NCI-H187 treated with DMSO at 0.1 percent for 48 hours (cell line): Measurements from ENCODE around the gene EAF1.
"Not testable (repeated sequence)": the region's sequence is repeated elsewhere in the genome, so short reads cannot be mapped to it uniquely, and the experiment has no call there.

Experiments used
- DNase-seq: peaks from one replicate; lab custom pipeline; 2025; lab: John Stamatoyannopoulos, UW

Gene EAF1

GRCh38 chr3:15405448-15406050 lies 21.8 kb upstream of the EAF1 start:
- no peak for DNase-seq

GRCh38 chr3:15409239-15409638 lies 18.2 kb upstream of the EAF1 start:
- no peak for DNase-seq

GRCh38 chr3:15409774-15410173 lies 17.6 kb upstream of the EAF1 start:
- no peak for DNase-seq

GRCh38 chr3:15410966-15411365 lies 16.4 kb upstream of the EAF1 start:
- DNase-seq: not testable (repeated sequence)

GRCh38 chr3:15420871-15421270 lies 6.5 kb upstream of the EAF1 start:
- no peak for DNase-seq

- DNase-seq: no peak
These were observed 749 bp upstream of the EAF1 start for GRCh38 chr3:15426579-15427118.

- DNase-seq: no peak
These were observed 583 bp downstream of the EAF1 start for GRCh38 chr3:15427981-15428380.

GRCh38 chr3:15428539-15428938 lies 1.1 kb downstream of the EAF1 start:
- DNase-seq: no peak

GRCh38 chr3:15429080-15429479 lies 1.7 kb downstream of the EAF1 start:
- no peak for DNase-seq

- DNase-seq: no peak
These were observed 3.2 kb downstream of the EAF1 start for GRCh38 chr3:15430624-15431023.

GRCh38 chr3:15431256-15431837 lies 3.9 kb downstream of the EAF1 start:
- DNase-seq: no peak

- no peak for DNase-seq
These were observed 6.1 kb downstream of the EAF1 start for GRCh38 chr3:15433531-15433930.

- DNase-seq: no peak
These were observed 7.4 kb downstream of the EAF1 start for GRCh38 chr3:15434756-15435155.

- DNase-seq: no peak
These were observed 8.8 kb downstream of the EAF1 start for GRCh38 chr3:15436246-15436645.

- DNase-seq: no peak
These were observed 11.6 kb downstream of the EAF1 start for GRCh38 chr3:15438983-15439382.

- DNase-seq: no peak
These were observed 12.1 kb downstream of the EAF1 start for GRCh38 chr3:15439476-15439875.

- no peak for DNase-seq
These were observed 13.5 kb downstream of the EAF1 start for GRCh38 chr3:15440891-15441290.

- no peak for DNase-seq
These were observed 16.6 kb downstream of the EAF1 start for GRCh38 chr3:15443826-15444524.

- DNase-seq: no peak
These were observed 22.3 kb downstream of the EAF1 start for GRCh38 chr3:15449489-15450224.

- no peak for DNase-seq
These were observed 23.2 kb downstream of the EAF1 start for GRCh38 chr3:15450438-15451215.

- no peak for DNase-seq
These were observed 24.1 kb downstream of the EAF1 start for GRCh38 chr3:15451216-15452113.
